HEK293 (cell line): Measurements from ENCODE around the gene SMCHD1.

Experiments used
- CTCF ChIA-PET: fragments of 350-600 bp; formaldehyde crosslinking; extraction: SDS; loops from one replicate; lab custom pipeline; 2021; ENCODE audit warnings: antibody characterized with exemption; lab: Yijun Ruan, JAX
- POLR2A ChIA-PET: fragments of 300-600 bp; formaldehyde crosslinking; extraction: SDS; loops from one replicate; lab custom pipeline; 2020; ENCODE audit warnings: antibody characterized with exemption, inconsistent platforms; lab: Yijun Ruan, JAX
- H3K27ac ChIP-seq: fragments of 200-500 bp; sonication (Bioruptor generic); 2 replicates; pipeline ENCODE4 v1.5.1; 2014; ENCODE audit warnings: low read depth, low read length, control low read depth, inconsistent platforms; ENCODE audit errors: extremely low read depth
- H3K36me3 ChIP-seq, 2 experiments: fragments of 200-500 bp in 1 of 2; sonication (Bioruptor generic) in 1 of 2; 1 replicate in 1 of 2; 2 replicates in 1 of 2; pipeline ENCODE4 v1.5.1; 2014 to 2017; ENCODE audit warnings: inconsistent platforms in 2 of 2, low read length in 2 of 2; ENCODE audit not compliant: control insufficient read depth in 2 of 2, insufficient read depth in 1 of 2
- H3K4me1 ChIP-seq: fragments of 200-500 bp; sonication (Bioruptor generic); 2 replicates; pipeline ENCODE4 v1.5.1; 2014; ENCODE audit warnings: mild to moderate bottlenecking, low read length, inconsistent platforms; ENCODE audit not compliant: control insufficient read depth, insufficient read depth
- H3K4me3 ChIP-seq: 2 replicates; pipeline ENCODE4 v1.5.1; 2011; ENCODE audit warnings: low read depth, mild to moderate bottlenecking, control low read depth, low read length, moderate library complexity
- H3K9me3 ChIP-seq: fragments of 200-500 bp; sonication (Bioruptor generic); 2 replicates; pipeline ENCODE4 v1.5.1; 2014; ENCODE audit warnings: low read depth, low read length, inconsistent platforms; ENCODE audit not compliant: control insufficient read depth, insufficient read depth
- FEZF1 ChIP-seq: fragments of 450-650 bp; formaldehyde crosslinking; IDR thresholded peaks from 2 replicates; pipeline ENCODE4 v1.5.1; 2016; ENCODE audit warnings: missing biosample characterization, missing genetic modification characterization
- KLF9 ChIP-seq: fragments of 450-650 bp; formaldehyde crosslinking; IDR thresholded peaks from 2 replicates; pipeline ENCODE4 v1.5.1; 2016; ENCODE audit warnings: missing biosample characterization, missing genetic modification characterization, low read depth
- MYNN ChIP-seq: fragments of 450-650 bp; formaldehyde crosslinking; IDR thresholded peaks from 2 replicates; pipeline ENCODE4 v1.5.1; 2016; ENCODE audit warnings: missing biosample characterization, missing genetic modification characterization, borderline replicate concordance
- PRDM10 ChIP-seq: fragments of 450-650 bp; formaldehyde crosslinking; IDR thresholded peaks from 2 replicates; pipeline ENCODE4 v1.5.1; 2016; ENCODE audit warnings: missing biosample characterization, missing genetic modification characterization
- PRDM6 ChIP-seq: fragments of 450-650 bp; formaldehyde crosslinking; IDR thresholded peaks from 2 replicates; pipeline ENCODE4 v1.5.1; 2017; ENCODE audit warnings: missing biosample characterization, missing genetic modification characterization
- SALL2 ChIP-seq: fragments of 450-650 bp; formaldehyde crosslinking; IDR thresholded peaks from 2 replicates; pipeline ENCODE4 v1.5.0; 2017; ENCODE audit warnings: missing biosample characterization, mild to moderate bottlenecking, missing genetic modification characterization, borderline replicate concordance
- SCRT2 ChIP-seq: fragments of 450-650 bp; formaldehyde crosslinking; IDR thresholded peaks from 2 replicates; pipeline ENCODE4 v1.5.1; 2016; ENCODE audit warnings: missing biosample characterization, missing genetic modification characterization
- SP7 ChIP-seq: fragments of 450-650 bp; formaldehyde crosslinking; IDR thresholded peaks from 2 replicates; pipeline ENCODE4 v1.5.1; 2016; ENCODE audit warnings: missing biosample characterization, missing genetic modification characterization
- ZBTB20 ChIP-seq: fragments of 450-650 bp; formaldehyde crosslinking; IDR thresholded peaks from 2 replicates; pipeline ENCODE4 v1.5.1; 2016; ENCODE audit warnings: missing biosample characterization, missing genetic modification characterization
- ZBTB48 ChIP-seq: fragments of 450-650 bp; formaldehyde crosslinking; IDR thresholded peaks from 2 replicates; pipeline ENCODE4 v1.5.1; 2016; ENCODE audit warnings: missing biosample characterization, missing genetic modification characterization
- ZNF140 ChIP-seq: fragments of 450-650 bp; formaldehyde crosslinking; IDR thresholded peaks from 2 replicates; pipeline ENCODE4 v1.5.1; 2016; ENCODE audit warnings: missing biosample characterization, missing genetic modification characterization
- ZNF362 ChIP-seq: fragments of 450-650 bp; formaldehyde crosslinking; IDR thresholded peaks from 2 replicates; pipeline ENCODE4 v1.5.1; 2016; ENCODE audit warnings: missing biosample characterization, missing genetic modification characterization
- ZNF488 ChIP-seq: fragments of 450-650 bp; formaldehyde crosslinking; IDR thresholded peaks from 2 replicates; pipeline ENCODE4 v1.5.1; 2016; ENCODE audit warnings: missing biosample characterization, missing genetic modification characterization
- ZNF561 ChIP-seq: fragments of 450-650 bp; IDR thresholded peaks from 2 replicates; pipeline ENCODE4 v1.5.1; 2018; ENCODE audit warnings: missing biosample characterization, missing genetic modification characterization, borderline replicate concordance
- ZNF704 ChIP-seq: fragments of 450-650 bp; formaldehyde crosslinking; IDR thresholded peaks from 2 replicates; pipeline ENCODE4 v1.5.1; 2016; ENCODE audit warnings: missing biosample characterization, missing genetic modification characterization
- ZNF792 ChIP-seq: fragments of 450-650 bp; formaldehyde crosslinking; IDR thresholded peaks from 2 replicates; pipeline ENCODE4 v1.5.1; 2016; ENCODE audit warnings: missing biosample characterization, missing genetic modification characterization

SMCHD1 gene

GRCh38 chr18:2699001-2699400 lies 43.5 kb downstream of the SMCHD1 start:
- no peak overlapping the region for H3K27ac ChIP-seq
- TF ChIP-seq PRDM10 (tag by site-specific recombination) (no peak), ZBTB48 (tag by site-specific recombination) (no peak)
- TF ChIP-seq, all 188 proteins: peak for 0
- no peaks in the 10 kb centered on the region for H3K4me1 ChIP-seq
- no peak overlapping the region for H3K4me3 ChIP-seq
- ChIA-PET CTCF (no interaction called here), POLR2A (no interaction called here)
- peaks cover 38 to 83% of the 10 kb centered on the region in 2 experiments for H3K36me3 ChIP-seq
- no peaks in the 10 kb centered on the region for H3K9me3 ChIP-seq

GRCh38 chr18:2704541-2704940 lies 49.0 kb downstream of the SMCHD1 start:
- Histone ChIP-seq H3K36me3 (peaks cover 41 to 76% of the 10 kb centered on the region in 2 experiments), H3K4me3 (no peak overlapping the region), H3K9me3 (no peaks in the 10 kb centered on the region), H3K27ac (no peak overlapping the region), H3K4me1 (no peaks in the 10 kb centered on the region)
- CTCF ChIA-PET, result no interaction called here
- no peak for TF ChIP-seq PRDM6 (tag by site-specific recombination)
- TF ChIP-seq SALL2 (tag by site-specific recombination), result no peak
- no peak for TF ChIP-seq ZNF561 (tag by site-specific recombination)
- TF ChIP-seq FEZF1, result no peak
- no peak for TF ChIP-seq ZNF704 (tag by site-specific recombination)
- no peak for TF ChIP-seq ZNF140 (tag by site-specific recombination)
- no peak for TF ChIP-seq ZNF488 (tag by site-specific recombination)
- TF ChIP-seq SP7 (tag by site-specific recombination), result peak; percentile 93
- 0 out of 2 replicates have a peak, but pooled peaks have one; percentile 20 for TF ChIP-seq ZNF362 (tag by site-specific recombination)
- no peak for TF ChIP-seq KLF9 (tag by site-specific recombination)
- TF ChIP-seq ZNF792, result no peak
- no peak for TF ChIP-seq ZBTB20
- TF ChIP-seq SCRT2 (tag by site-specific recombination), result no peak
- TF ChIP-seq MYNN, result no peak
- POLR2A ChIA-PET, result no interaction called here
